Adrenal gland (tissue), 12 donors: Measurements from ENCODE around the gene BABAM2. TPM values are rescaled to one million over a fixed set of nuclear protein-coding genes. Genes with fewer than 3 reads are reported as not detected.
A peak's percentile ranks its signal among the peaks of the same experiment; 100 is the strongest.

Experiments used
- DNase-seq, 7 donors: peaks; one replicate each; pipeline ENCODE4 v3.0.0-alpha.2; 2019 to 2020
- H3K27ac ChIP-seq, 5 donors: fragments of 200-600 bp; sonication (generic) in 4 of 5; 1 replicate in 3 of 5; 2 replicates in 2 of 5; pipeline versions ENCODE4 v1.5.1 to v1.8.0; 2016 to 2020; ENCODE audit warnings: mild to moderate bottlenecking in 1 of 5
- H3K27me3 ChIP-seq: fragments of 200-600 bp; 2 replicates; pipeline ENCODE4 v1.8.0; 2021
- H3K36me3 ChIP-seq, 2 donors: fragments of 200-600 bp; replicated peaks in 1 of 2; 1 replicate in 1 of 2; 2 replicates in 1 of 2; pipeline versions ENCODE4 v1.5.1 to v1.8.0; 2018 to 2022
- H3K4me1 ChIP-seq, 2 donors: fragments of 200-600 bp; replicated peaks in 1 of 2; 1 replicate in 1 of 2; 2 replicates in 1 of 2; pipeline versions ENCODE4 v1.5.1 to v1.8.0; 2018 to 2021
- H3K4me3 ChIP-seq, 4 donors: fragments of 200-600 bp; sonication (generic) in 3 of 4; one replicate each; pipeline ENCODE4 v1.5.1; 2016 to 2018
- H3K9me3 ChIP-seq, 3 donors: fragments of 200-600 bp; sonication (generic) in 1 of 3; replicated peaks in 1 of 3; 1 replicate in 2 of 3; 2 replicates in 1 of 3; pipeline versions ENCODE4 v1.5.1 to v1.8.0; 2016 to 2021
- CTCF ChIP-seq, 6 experiments: fragments of 450-650 bp in 4 of 6; fragments of 200-600 bp in 2 of 6; sonication (generic) in 1 of 6; IDR thresholded peaks; 1 replicate in 5 of 6; 2 replicates in 1 of 6; pipeline versions ENCODE4 v1.5.1 to v1.8.0; 2016 to 2021; ENCODE audit warnings: antibody characterized with exemption in 6 of 6, mild to moderate bottlenecking in 2 of 6, moderate library complexity in 1 of 6
- POLR2A ChIP-seq, 2 donors: fragments of 450-650 bp; IDR thresholded peaks; one replicate each; pipeline ENCODE4 v1.6.1; 2017; ENCODE audit warnings: antibody characterized with exemption in 2 of 2, mild to moderate bottlenecking in 2 of 2, moderate library complexity in 1 of 2
- WGBS, 4 donors: extraction: QIAGEN DNeasy Blood & Tissue Kit in 2 of 4; methylation state at CpG; one replicate each; pipeline versions ENCODE4 v1.1.5 to v1.1.7; 2013 to 2017; 5-methylcytosine and 5-hydroxymethylcytosine counted together
- intact Hi-C, 2 donors: fragments of 100-400 bp; cut with DNase I; formaldehyde crosslinking; loops; one replicate each; pipeline versions ENCODE4 v1.14.1 to v1.15.0; 2022 to 2023
- polyA plus RNA-seq, 3 donors: library from polyadenylated mRNA; stranded (reverse); fragments of 200-250 nt in 2 of 3; fragments of 350-450 nt in 1 of 3; fragmentation: Illumina TruSeq in 1 of 3; extraction: RNeasy Lipid Tissue Mini Kit (QIAGEN cat#74804) in 1 of 3; gene quantifications; one replicate each; pipeline ENCODE4 v1.2.3, GENCODE V29; 2013 to 2014
- total RNA-seq, 9 donors: library from RNA; depleted of rRNA in 4 of 9; stranded (reverse); fragments of >200 nt in 4 of 9; fragments of 120-200 nt in 1 of 9; fragmentation: NEBNext Ultra II Directional in 1 of 9; extraction: Animal tissue kit (Norgen Biotek cat#: 25700) in 1 of 9; gene quantifications; one replicate each; pipeline versions ENCODE4 v1.1.0 to v1.2.4, GENCODE V29; 2013 to 2023
- donor health status: healthy with polysubstance abuse.
- donor health status: Bipolar disorder and iron deficiency.
- donor health status: DM: yes; HTN: yes; CAD: no.
- donor health status: DM: no; HTN: no; CAD: no.
- donor health status: DM: no; HTN: no; CAD: no.
- donor health status: DM: yes; HTN: yes; CAD: no.

The BABAM2 gene
- total and polyA plus RNA-seq, 12 donors: 88.2 to 925 (median 357) TPM

- no peak for TF ChIP-seq CTCF (IDR thresholded peaks at IDR 0.05)
- TF ChIP-seq POLR2A (IDR thresholded peaks at IDR 0.05): no peak
- Histone ChIP-seq H3K4me3 (no peak overlapping the region), H3K27me3 (no peaks in the 10 kb centered on the region), H3K27ac (no peak overlapping the region), H3K9me3 (no peaks in the 10 kb centered on the region), H3K36me3 (peaks cover 0 to 6% of the 10 kb centered on the region in 2 donors), H3K4me1 (peaks cover under 1 to 44% of the 10 kb centered on the region in 2 donors)
- intact Hi-C loops: no loop called here
- DNase-seq: peak in 1 of 7 donors; percentile 20
- 58 to 92% (median 73%) methylated on average over 2 to 5 of the region's 5 CpGs for WGBS, 4 donors
Measured at GRCh38 chr2:28322051-28322450, 431.5 kb downstream of the BABAM2 start.

GRCh38 chr2:28322456-28322855, 431.9 kb downstream of the BABAM2 start:
- peak in 1 of 7 donors; percentile 19 for DNase-seq
- Histone ChIP-seq H3K4me3 (no peak overlapping the region), H3K9me3 (no peaks in the 10 kb centered on the region), H3K4me1 (peaks cover 5 to 44% of the 10 kb centered on the region in 2 donors), H3K36me3 (peaks cover 0 to 6% of the 10 kb centered on the region in 2 donors), H3K27ac (no peak overlapping the region), H3K27me3 (no peaks in the 10 kb centered on the region)
- no peak for TF ChIP-seq POLR2A (IDR thresholded peaks at IDR 0.05)
- TF ChIP-seq CTCF (IDR thresholded peaks at IDR 0.05): no peak
- 94 to 100% (median 98%) methylated on average over 8 of the region's 8 CpGs; no CpG with 5 or more reads in 1 of the 4 donors for WGBS, 4 donors
- intact Hi-C loops: no loop called here

GRCh38 chr2:28322981-28323396, 432.5 kb downstream of the BABAM2 start:
- Histone ChIP-seq H3K4me1 (peaks cover 10 to 49% of the 10 kb centered on the region in 2 donors), H3K36me3 (peaks cover 0 to 6% of the 10 kb centered on the region in 2 donors), H3K4me3 (no peak overlapping the region), H3K27me3 (no peaks in the 10 kb centered on the region), H3K27ac (no peak overlapping the region), H3K9me3 (no peaks in the 10 kb centered on the region)
- WGBS, 4 donors: 89 to 97% (median 93%) methylated on average over 5 to 6 of the region's 6 CpGs
- intact Hi-C loops: no loop called here
- TF ChIP-seq CTCF (IDR thresholded peaks at IDR 0.05) (no peak), POLR2A (IDR thresholded peaks at IDR 0.05) (no peak)
- DNase-seq: peak in 1 of 7 donors; percentile 17

- Histone ChIP-seq H3K27ac (peak overlapping the region in 1 of 5 donors; percentile 20), H3K4me1 (peaks cover 12 to 52% of the 10 kb centered on the region in 2 donors)
- DNase-seq: peak in 2 of 7 donors; percentile 12 to 16
Measured at GRCh38 chr2:28325173-28325566, 434.6 kb downstream of the BABAM2 start.

More at GRCh38 chr2:28325173-28325566, 434.6 kb downstream of the BABAM2 start:
- H3K36me3 ChIP-seq: peaks cover 0 to 5% of the 10 kb centered on the region in 2 donors
- intact Hi-C loops: no loop called here
- WGBS, 4 donors: 72 to 99% (median 87%) methylated on average over 4 to 5 of the region's 5 CpGs
- H3K27me3 ChIP-seq: no peaks in the 10 kb centered on the region
- H3K9me3 ChIP-seq: no peaks in the 10 kb centered on the region
- H3K4me3 ChIP-seq: no peak overlapping the region
- no peak for TF ChIP-seq POLR2A (IDR thresholded peaks at IDR 0.05)
- no peak for TF ChIP-seq CTCF (IDR thresholded peaks at IDR 0.05)
